Endothelial cell (in vitro differentiated cells): ENCODE results near the gene KCNK10. TPM values are rescaled to one million over a fixed set of nuclear protein-coding genes. Genes with fewer than 3 reads are reported as not detected.

Source experiments
- total RNA-seq: library from RNA; stranded (reverse); fragmentation: NEBNext Ultra II Directional; extraction: Animal tissue kit (Norgen Biotek cat#: 25700); gene quantifications from one replicate; pipeline ENCODE4 v1.2.1, GENCODE V29; 2021; ENCODE audit not compliant: unreplicated experiment

Gene KCNK10
- total RNA-seq, 1 donor from 2014 or later: 2.3 TPM

Other genes with a start within 250 kb of the KCNK10 start
- gene SPATA7, start 62.4 kb upstream of the KCNK10 start, total RNA-seq: 39.3 TPM
- 22.1 TPM for gene PTPN21, start 231.7 kb upstream of the KCNK10 start, total RNA-seq
- gene ZC3H14, start 239.8 kb upstream of the KCNK10 start, total RNA-seq: 57.7 TPM